Body of pancreas (tissue), 4 donors: ENCODE measurements around the gene TMEM223.

Source experiments
- POLR2A ChIP-seq, 3 donors: fragments of 450-650 bp; IDR thresholded peaks; one replicate each; pipeline ENCODE4 v1.6.1; 2016; ENCODE audit warnings: antibody characterized with exemption in 3 of 3, mild to moderate bottlenecking in 2 of 3
- TF ChIP-seq, protein P1 (sequence below), 7 experiments: fragments of 450-650 bp in 4 of 7; fragments of 200-600 bp in 3 of 7; sonication (generic) in 3 of 7; IDR thresholded peaks; one replicate each; pipeline ENCODE4 v1.5.1; 2016 to 2019; ENCODE audit warnings: antibody characterized with exemption in 7 of 7

DNA sequence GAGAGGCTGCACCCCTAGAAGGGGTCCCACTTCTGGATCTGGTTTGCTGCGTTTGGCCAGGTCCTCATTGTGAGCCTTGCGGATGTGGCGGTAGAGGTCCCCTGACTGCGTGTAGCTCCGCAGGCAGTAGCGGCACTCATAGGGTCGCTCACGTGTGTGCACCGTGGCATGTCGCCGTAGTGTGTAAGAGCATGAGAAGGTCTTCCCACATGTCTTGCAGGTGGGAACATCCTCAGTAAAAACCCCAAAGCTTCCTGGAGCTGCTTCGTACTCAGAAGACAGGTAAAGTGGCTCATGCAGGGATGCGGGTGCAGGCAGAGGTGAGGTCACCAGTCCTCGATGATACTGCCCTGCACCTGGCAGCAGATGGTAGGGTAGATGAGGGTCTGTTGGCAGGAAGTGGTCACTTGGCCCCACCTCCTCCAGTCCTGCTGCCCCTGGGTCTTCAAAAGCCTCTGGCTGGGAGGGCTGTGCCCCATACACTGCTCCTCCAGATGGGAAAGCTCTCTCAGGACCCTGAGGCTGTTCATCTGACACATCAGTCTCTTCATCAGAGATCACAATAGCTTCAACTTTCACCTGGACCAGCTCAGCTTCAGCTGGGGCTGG lies 39.5 kb downstream of the TMEM223 start:
- TF ChIP-seq, protein P1, sequence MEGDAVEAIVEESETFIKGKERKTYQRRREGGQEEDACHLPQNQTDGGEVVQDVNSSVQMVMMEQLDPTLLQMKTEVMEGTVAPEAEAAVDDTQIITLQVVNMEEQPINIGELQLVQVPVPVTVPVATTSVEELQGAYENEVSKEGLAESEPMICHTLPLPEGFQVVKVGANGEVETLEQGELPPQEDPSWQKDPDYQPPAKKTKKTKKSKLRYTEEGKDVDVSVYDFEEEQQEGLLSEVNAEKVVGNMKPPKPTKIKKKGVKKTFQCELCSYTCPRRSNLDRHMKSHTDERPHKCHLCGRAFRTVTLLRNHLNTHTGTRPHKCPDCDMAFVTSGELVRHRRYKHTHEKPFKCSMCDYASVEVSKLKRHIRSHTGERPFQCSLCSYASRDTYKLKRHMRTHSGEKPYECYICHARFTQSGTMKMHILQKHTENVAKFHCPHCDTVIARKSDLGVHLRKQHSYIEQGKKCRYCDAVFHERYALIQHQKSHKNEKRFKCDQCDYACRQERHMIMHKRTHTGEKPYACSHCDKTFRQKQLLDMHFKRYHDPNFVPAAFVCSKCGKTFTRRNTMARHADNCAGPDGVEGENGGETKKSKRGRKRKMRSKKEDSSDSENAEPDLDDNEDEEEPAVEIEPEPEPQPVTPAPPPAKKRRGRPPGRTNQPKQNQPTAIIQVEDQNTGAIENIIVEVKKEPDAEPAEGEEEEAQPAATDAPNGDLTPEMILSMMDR (IDR thresholded peaks at IDR 0.05), result no peak
- no peak for TF ChIP-seq POLR2A (IDR thresholded peaks at IDR 0.05)
